NB4 (cell line): ENCODE data around the gene CHAD.
"Not testable (repeated sequence)": the region's sequence is repeated elsewhere in the genome, so short reads cannot be mapped to it uniquely, and the experiment has no call there.

Source experiments
- CTCF ChIP-seq: IDR thresholded peaks from one replicate; pipeline ENCODE4 v1.5.1; 2012; ENCODE audit warnings: low read depth, low read length
- MAX ChIP-seq: IDR thresholded peaks from 2 replicates; pipeline ENCODE4 v1.6.1; 2011; ENCODE audit warnings: low read depth, low read length
- POLR2A ChIP-seq: IDR thresholded peaks from 2 replicates; pipeline ENCODE4 v1.6.1; 2011; ENCODE audit warnings: mild to moderate bottlenecking; ENCODE audit not compliant: insufficient read length; ENCODE audit errors: extremely low read depth

DNA sequence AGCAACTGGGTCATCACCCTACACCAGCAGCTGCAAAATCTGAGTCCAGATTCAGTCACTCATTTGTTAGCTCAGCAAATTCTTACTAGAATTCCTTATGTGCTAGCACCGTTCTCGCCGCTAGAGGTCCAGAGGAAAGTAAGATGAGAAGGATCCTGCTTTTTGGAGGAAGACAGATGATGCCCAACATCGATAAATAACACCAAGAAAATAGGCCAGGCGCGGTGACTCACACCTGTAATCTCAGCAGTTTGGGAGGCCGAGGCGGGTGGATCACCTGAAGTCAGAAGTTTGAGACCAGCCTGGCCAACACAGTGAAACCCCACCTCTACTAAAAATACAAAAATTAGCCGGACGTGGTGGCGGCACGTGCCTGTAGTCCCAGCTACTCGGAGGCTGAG, 4.1 kb upstream of the CHAD start:
- TF ChIP-seq POLR2A, CTCF, MAX: not testable (repeated sequence)
